ENCODE measurements around the gene PSD4. TPM values are rescaled to one million over a fixed set of nuclear protein-coding genes. Genes with fewer than 3 reads are reported as not detected.

PSD4 gene
- total RNA-seq, 1 experiment from 2014 or later = 1.0 TPM

GRCh38 chr2:113245276-113245711 is 71.5 kb downstream of the PSD4 start:
- H3K9ac ChIP-seq (ENCODE audit: extremely low read depth, insufficient read length, low read length) = no peak overlapping the region
- no peak overlapping the region for H4K91ac ChIP-seq (ENCODE audit: insufficient read length, low read depth, low read length)
- H4K5ac ChIP-seq (ENCODE audit: insufficient read length, low read depth, low read length) = no peak overlapping the region
- no peak overlapping the region for H3K4me3 Mint-ChIP-seq
- H3K4ac ChIP-seq (ENCODE audit: low read depth, low read length) = no peak overlapping the region
- no peak overlapping the region for H4K8ac ChIP-seq (replicated peaks; ENCODE audit: insufficient read length, low read depth, low read length)
- H3K79me1 ChIP-seq (ENCODE audit: insufficient read depth, low read depth, low read length, poor library complexity, severe bottlenecking) = no peaks in the 10 kb centered on the region
- H3K4me1 ChIP-seq (ENCODE audit: insufficient read depth, low read length) = no peaks in the 10 kb centered on the region; the same call in 1 of the 2 replicates
- H3K14ac ChIP-seq (ENCODE audit: insufficient read depth, low read length) = no peak overlapping the region
- no CpG with 5 or more reads among the region's 3 CpGs for WGBS (ENCODE audit: extremely low coverage, insufficient read length, low lambda C conversion rate)
- no peaks in the 10 kb centered on the region for H3K27me3 ChIP-seq (ENCODE audit: insufficient read depth, low read length)
- H4K20me1 ChIP-seq (ENCODE audit: control insufficient read depth, insufficient read depth, insufficient read length) = no peaks in the 10 kb centered on the region
- H3K27ac ChIP-seq (ENCODE audit: insufficient read length, low read depth, low read length) = no peak overlapping the region
- H2AFZ ChIP-seq (ENCODE audit: low read length) = no peak overlapping the region
- H3K4me2 ChIP-seq (ENCODE audit: insufficient read depth, insufficient read length, low read length) = no peak overlapping the region
- no peak overlapping the region for H2BK20ac ChIP-seq (ENCODE audit: low read depth, low read length, poor library complexity, severe bottlenecking)
- TF ChIP-seq, protein P1, sequence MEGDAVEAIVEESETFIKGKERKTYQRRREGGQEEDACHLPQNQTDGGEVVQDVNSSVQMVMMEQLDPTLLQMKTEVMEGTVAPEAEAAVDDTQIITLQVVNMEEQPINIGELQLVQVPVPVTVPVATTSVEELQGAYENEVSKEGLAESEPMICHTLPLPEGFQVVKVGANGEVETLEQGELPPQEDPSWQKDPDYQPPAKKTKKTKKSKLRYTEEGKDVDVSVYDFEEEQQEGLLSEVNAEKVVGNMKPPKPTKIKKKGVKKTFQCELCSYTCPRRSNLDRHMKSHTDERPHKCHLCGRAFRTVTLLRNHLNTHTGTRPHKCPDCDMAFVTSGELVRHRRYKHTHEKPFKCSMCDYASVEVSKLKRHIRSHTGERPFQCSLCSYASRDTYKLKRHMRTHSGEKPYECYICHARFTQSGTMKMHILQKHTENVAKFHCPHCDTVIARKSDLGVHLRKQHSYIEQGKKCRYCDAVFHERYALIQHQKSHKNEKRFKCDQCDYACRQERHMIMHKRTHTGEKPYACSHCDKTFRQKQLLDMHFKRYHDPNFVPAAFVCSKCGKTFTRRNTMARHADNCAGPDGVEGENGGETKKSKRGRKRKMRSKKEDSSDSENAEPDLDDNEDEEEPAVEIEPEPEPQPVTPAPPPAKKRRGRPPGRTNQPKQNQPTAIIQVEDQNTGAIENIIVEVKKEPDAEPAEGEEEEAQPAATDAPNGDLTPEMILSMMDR (conservative IDR thresholded peaks at IDR 0.05) = no peak
- no peaks in the 10 kb centered on the region for H3K9me3 ChIP-seq (ENCODE audit: control insufficient read depth, low read depth, low read length)
- no peak for DNase-seq
- no peak overlapping the region for H3K27ac Mint-ChIP-seq
- H3K56ac ChIP-seq (ENCODE audit: insufficient read length, low read depth, low read length) = no peak overlapping the region
- no peak overlapping the region for H3K18ac ChIP-seq (ENCODE audit: insufficient read length, low read depth, low read length)
- H3K36me3 Mint-ChIP-seq (ENCODE audit: insufficient read depth in 1 of 3, low read depth in 3 of 3) = no peaks in the 10 kb centered on the region
- no peak overlapping the region for H3T11ph ChIP-seq (ENCODE audit: low read length)
- H2AK5ac ChIP-seq (ENCODE audit: insufficient read length, low read length) = no peak overlapping the region
- no peaks in the 10 kb centered on the region for H3K9me3 Mint-ChIP-seq
- H2BK5ac ChIP-seq (ENCODE audit: insufficient read length, low read length) = no peak overlapping the region
- H2BK12ac ChIP-seq (ENCODE audit: insufficient read length, low read depth, low read length) = no peak overlapping the region
- H2BK120ac ChIP-seq (ENCODE audit: low read depth, low read length, poor library complexity, severe bottlenecking) = no peak overlapping the region
- H3K23ac ChIP-seq (ENCODE audit: insufficient read length, low read depth, low read length) = no peak overlapping the region
- H2BK15ac ChIP-seq (ENCODE audit: low read depth, low read length) = no peak overlapping the region
- no peaks in the 10 kb centered on the region for H3K23me2 ChIP-seq (ENCODE audit: insufficient read length, low read depth, low read length, poor library complexity, severe bottlenecking)
- peaks cover 6 to 9% of the 10 kb centered on the region in 2 experiments for H3K4me1 Mint-ChIP-seq
- no peaks in the 10 kb centered on the region for H3K79me2 ChIP-seq (ENCODE audit: insufficient read depth, low read length)
- H3K27me3 Mint-ChIP-seq (ENCODE audit: low read depth) = peaks cover 7% of the 10 kb centered on the region
